ENCODE data around the gene ZBTB18.
"Not testable (repeated sequence)": the region's sequence is repeated elsewhere in the genome, so short reads cannot be mapped to it uniquely, and the experiment has no call there.

ZBTB18 gene

GRCh38 chr1:244041466-244042120 lies 9.5 kb upstream of the ZBTB18 start:
- DNase-seq (ENCODE audit: low read depth, low spot score): no peak

DNA sequence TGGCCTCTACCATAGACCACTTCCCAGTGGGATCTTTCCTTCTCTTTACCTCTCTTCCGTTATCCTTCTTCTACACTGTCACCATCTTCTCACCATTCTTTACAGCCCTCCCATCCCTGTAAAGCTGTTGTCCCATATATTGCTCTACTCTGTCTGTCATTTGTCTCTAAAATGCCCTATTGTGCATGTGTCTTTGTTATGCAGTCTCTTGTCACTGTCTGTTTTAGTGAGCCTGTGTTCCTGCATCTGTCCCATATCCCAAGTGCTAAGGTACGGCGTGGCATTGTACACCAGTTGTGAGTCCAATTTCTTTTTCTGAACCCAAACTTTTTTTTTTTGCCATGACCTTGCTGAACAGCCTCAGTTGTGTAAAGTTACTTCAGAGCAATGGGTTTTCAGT lies 8.8 kb upstream of the ZBTB18 start:
- DNase-seq (ENCODE audit: low read depth, low spot score): no peak

GRCh38 chr1:244044423-244044822 lies 6.7 kb upstream of the ZBTB18 start:
- DNase-seq (ENCODE audit: low read depth, low spot score): no peak

- not testable (repeated sequence) for DNase-seq (ENCODE audit: low read depth, low spot score)
Measured at GRCh38 chr1:244046254-244046653, 4.8 kb upstream of the ZBTB18 start.

- no peak for DNase-seq (ENCODE audit: low read depth, low spot score)
Measured at GRCh38 chr1:244046907-244047611, 4.0 kb upstream of the ZBTB18 start.

GRCh38 chr1:244047621-244048255 lies 3.3 kb upstream of the ZBTB18 start:
- peak; percentile 4 for DNase-seq (ENCODE audit: low read depth, low spot score)

DNA sequence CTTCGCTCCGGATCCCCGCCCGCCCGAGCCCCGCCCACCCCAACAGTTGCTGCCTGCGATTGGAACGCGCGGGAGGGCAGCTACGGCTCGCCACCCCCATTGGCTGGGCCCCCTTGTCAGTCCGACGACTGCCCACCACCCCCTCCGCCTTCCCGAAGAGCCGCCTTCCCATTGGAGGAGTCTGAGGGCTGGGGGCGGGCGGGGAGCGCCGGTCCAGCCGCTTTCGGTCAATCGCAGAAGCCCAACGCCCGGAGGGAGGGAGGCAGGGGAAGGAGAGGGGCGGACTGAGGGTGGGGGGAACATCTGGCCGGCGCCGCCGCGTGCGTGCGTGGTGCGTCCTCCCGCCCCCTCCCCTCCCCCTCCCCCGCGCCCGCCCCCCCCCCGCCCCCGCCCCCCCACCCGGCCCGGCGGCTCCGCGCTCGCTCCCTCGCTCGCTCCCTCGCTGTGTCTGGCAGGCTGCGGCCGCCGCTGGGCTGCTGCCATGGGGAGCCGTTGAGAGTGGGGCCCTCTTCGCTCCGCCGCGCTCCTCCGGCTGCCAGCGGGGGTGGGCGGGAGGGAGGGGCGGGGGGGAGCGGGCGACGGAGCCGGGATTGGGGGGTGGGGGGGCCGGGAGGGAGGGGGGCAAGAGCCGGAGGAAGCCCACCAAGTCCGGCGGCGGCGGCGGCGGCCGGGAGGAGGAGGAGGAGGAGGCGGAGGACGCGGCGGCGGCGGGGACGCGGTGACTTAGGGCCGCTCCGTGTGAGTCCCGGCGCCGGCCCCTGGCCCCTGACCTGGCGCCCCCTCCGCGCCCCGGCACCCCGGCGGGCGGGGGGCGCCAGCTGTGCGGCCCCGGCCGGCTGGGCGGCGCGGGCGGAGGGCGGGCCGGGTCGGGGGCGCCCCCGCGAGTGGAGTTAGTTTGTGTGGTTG lies 2.6 kb upstream of the ZBTB18 start:
- peak; percentile 98 for DNase-seq (ENCODE audit: low read depth, low spot score)

GRCh38 chr1:244049162-244050013 lies 1.7 kb upstream of the ZBTB18 start:
- no peak for DNase-seq (ENCODE audit: low read depth, low spot score)

DNA sequence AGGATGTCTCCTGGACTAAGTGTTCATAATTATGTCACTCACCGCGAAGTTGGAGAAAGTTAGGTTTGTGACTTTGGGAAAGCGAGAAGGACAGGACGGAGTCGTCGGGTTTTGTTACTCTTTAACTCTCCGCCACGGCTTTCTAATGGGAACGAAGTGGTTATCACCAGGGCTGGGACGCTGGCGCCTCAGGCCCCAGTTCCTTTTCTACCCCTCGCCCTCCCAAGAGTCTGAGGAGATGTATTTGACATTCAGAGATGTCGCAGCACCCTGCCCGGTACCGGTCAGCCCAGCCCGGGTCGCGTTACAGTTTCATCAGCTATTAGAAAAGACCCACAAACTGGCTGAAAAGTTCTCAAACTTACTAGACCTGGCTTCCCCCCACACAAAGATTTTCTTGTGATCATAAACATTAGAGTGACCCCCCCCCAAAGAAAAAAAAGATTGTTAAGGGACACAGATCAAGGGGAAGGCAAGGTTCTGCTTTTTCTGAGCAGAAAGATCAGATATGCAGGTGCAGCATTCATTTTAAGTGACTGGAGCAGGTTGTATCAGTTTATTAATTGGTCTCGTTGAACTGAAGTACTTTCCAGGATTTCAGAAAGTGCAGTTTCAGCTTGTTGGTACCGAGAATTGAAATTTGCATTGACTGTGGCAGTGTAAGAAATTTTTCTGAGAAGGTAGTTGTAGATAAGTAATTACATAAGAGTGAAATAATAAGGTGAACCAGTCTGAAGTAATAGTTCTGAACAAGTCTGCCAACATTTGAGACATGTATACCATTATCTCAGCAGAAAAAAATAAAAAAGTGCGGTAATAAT lies 859 bp upstream of the ZBTB18 start:
- no peak for DNase-seq (ENCODE audit: low read depth, low spot score)

- DNase-seq (ENCODE audit: low read depth, low spot score): no peak
Measured at GRCh38 chr1:244052016-244052727, 1.1 kb downstream of the ZBTB18 start.

GRCh38 chr1:244052728-244053312 lies 1.7 kb downstream of the ZBTB18 start:
- no peak for DNase-seq (ENCODE audit: low read depth, low spot score)

- DNase-seq (ENCODE audit: low read depth, low spot score): no peak
Measured at GRCh38 chr1:244053831-244054230, 2.7 kb downstream of the ZBTB18 start.

DNA sequence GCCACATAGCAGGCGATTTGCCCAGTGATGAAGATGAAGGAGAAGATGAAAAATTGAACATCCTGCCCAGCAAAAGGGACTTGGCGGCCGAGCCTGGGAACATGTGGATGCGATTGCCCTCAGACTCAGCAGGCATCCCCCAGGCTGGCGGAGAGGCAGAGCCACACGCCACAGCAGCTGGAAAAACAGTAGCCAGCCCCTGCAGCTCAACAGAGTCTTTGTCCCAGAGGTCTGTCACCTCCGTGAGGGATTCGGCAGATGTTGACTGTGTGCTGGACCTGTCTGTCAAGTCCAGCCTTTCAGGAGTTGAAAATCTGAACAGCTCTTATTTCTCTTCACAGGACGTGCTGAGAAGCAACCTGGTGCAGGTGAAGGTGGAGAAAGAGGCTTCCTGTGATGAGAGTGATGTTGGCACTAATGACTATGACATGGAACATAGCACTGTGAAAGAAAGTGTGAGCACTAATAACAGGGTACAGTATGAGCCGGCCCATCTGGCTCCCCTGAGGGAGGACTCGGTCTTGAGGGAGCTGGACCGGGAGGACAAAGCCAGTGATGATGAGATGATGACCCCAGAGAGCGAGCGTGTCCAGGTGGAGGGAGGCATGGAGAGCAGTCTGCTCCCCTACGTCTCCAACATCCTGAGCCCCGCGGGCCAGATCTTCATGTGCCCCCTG lies 3.3 kb downstream of the ZBTB18 start:
- no peak for DNase-seq (ENCODE audit: low read depth, low spot score)

GRCh38 chr1:244054924-244055263 lies 3.8 kb downstream of the ZBTB18 start:
- no peak for DNase-seq (ENCODE audit: low read depth, low spot score)

DNA sequence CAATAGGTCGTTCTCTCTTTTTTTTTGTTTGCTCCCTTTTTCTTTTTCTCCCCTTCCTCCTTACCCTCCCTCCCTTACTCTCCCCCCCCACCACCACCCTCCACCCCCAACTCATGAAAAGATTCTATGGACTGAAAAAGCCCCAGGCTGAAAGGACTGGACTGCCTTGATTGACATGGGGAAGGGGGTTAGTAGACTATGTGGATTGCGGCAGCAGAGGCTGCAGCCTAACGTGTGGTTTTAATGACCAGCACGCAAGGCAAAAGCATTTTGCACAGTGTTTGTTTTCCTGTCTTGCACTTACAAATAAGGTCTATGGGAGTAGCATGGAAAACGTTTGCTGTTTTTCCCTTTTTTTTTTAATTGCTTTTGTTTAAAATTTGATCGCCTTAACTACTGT lies 5.5 kb downstream of the ZBTB18 start:
- no peak for DNase-seq (ENCODE audit: low read depth, low spot score)

- DNase-seq (ENCODE audit: low read depth, low spot score): no peak
Measured at GRCh38 chr1:244057474-244058385, 6.6 kb downstream of the ZBTB18 start.

GRCh38 chr1:244060117-244060516 lies 9.0 kb downstream of the ZBTB18 start:
- DNase-seq (ENCODE audit: low read depth, low spot score): no peak

DNA sequence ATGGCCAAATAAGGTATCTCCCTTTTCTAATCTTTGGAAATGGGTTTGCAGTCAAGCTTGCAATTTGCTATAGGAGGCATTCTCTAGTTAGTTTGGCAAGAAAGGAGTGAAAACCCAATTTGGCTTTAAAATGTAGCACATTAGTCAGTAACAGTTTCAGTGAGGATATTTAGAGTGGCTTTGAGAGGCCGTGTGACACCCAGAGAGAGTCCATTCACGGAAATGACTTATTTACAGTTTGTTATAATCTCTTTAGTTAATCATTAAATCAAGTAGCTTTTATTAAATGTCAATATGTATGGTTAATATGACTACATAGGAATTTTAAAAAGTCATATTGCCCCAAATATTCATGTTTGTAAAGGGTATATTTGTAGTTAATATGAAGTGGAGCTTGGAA lies 9.6 kb downstream of the ZBTB18 start:
- DNase-seq (ENCODE audit: low read depth, low spot score): no peak
